HEK293 (cell line): ENCODE measurements around the gene GOLGA6L7.

ENCODE experiments used
- KLF10 ChIP-seq: fragments of 450-650 bp; IDR thresholded peaks from 2 replicates; pipeline ENCODE4 v1.5.1; 2018; ENCODE audit warnings: missing biosample characterization, mild to moderate bottlenecking, missing genetic modification characterization
- TCF7L2 ChIP-seq: IDR thresholded peaks from 2 replicates; pipeline ENCODE4 v1.6.1; 2011; ENCODE audit warnings: low read depth, mild to moderate bottlenecking, inconsistent platforms, low read length, moderate library complexity, borderline replicate concordance
- ZFP41 ChIP-seq: fragments of 450-650 bp; formaldehyde crosslinking; IDR thresholded peaks from 2 replicates; pipeline ENCODE4 v1.5.1; 2016; ENCODE audit warnings: missing biosample characterization, missing genetic modification characterization, borderline replicate concordance
- ZNF174 ChIP-seq: fragments of 450-650 bp; formaldehyde crosslinking; IDR thresholded peaks from 2 replicates; pipeline ENCODE4 v1.5.0; 2017; ENCODE audit warnings: missing biosample characterization, mild to moderate bottlenecking, missing genetic modification characterization
- ZNF184 ChIP-seq: fragments of 450-650 bp; IDR thresholded peaks from 2 replicates; pipeline ENCODE4 v1.5.1; 2018; ENCODE audit warnings: missing biosample characterization, mild to moderate bottlenecking, missing genetic modification characterization
- ZNF335 ChIP-seq: fragments of 450-650 bp; formaldehyde crosslinking; conservative IDR thresholded peaks from 2 replicates; pipeline ENCODE4 v1.5.1; 2016; ENCODE audit warnings: missing biosample characterization, missing genetic modification characterization
- TF ChIP-seq, protein P1 (sequence below): fragments of 450-650 bp; formaldehyde crosslinking; IDR thresholded peaks from 2 replicates; pipeline ENCODE4 v1.5.1; 2016; ENCODE audit warnings: missing biosample characterization, missing genetic modification characterization
- TF ChIP-seq, protein P2 (sequence below): IDR thresholded peaks from 2 replicates; pipeline ENCODE4 v1.6.1; 2011; ENCODE audit warnings: mild to moderate bottlenecking, low read depth, low read length, borderline replicate concordance

DNA sequence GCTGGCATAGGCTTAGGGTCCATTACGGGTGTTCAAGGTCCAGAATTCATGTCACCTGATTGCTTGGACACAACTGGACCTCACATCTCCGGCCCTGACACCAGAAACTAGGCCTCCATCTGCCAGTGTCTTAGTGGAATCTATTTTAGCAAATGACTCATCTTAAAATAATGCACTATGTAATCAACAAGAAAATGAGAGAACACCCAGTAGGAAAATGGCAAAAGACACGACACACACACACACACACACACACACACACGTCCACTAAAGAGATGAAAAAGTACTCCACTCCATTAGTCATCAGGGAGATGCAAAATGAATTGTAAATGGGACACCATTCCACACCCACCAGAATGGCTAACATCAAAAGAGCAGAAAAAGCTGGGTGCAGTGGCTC is 48.5 kb upstream of the GOLGA6L7 start:
- TF ChIP-seq TCF7L2 (no peak), ZNF335 (tag by site-specific recombination) (no peak), ZNF174 (tag by site-specific recombination) (no peak), ZFP41 (tag by site-specific recombination) (no peak), ZNF184 (tag by site-specific recombination) (no peak), KLF10 (tag by site-specific recombination) (no peak)
- TF ChIP-seq, protein P1, sequence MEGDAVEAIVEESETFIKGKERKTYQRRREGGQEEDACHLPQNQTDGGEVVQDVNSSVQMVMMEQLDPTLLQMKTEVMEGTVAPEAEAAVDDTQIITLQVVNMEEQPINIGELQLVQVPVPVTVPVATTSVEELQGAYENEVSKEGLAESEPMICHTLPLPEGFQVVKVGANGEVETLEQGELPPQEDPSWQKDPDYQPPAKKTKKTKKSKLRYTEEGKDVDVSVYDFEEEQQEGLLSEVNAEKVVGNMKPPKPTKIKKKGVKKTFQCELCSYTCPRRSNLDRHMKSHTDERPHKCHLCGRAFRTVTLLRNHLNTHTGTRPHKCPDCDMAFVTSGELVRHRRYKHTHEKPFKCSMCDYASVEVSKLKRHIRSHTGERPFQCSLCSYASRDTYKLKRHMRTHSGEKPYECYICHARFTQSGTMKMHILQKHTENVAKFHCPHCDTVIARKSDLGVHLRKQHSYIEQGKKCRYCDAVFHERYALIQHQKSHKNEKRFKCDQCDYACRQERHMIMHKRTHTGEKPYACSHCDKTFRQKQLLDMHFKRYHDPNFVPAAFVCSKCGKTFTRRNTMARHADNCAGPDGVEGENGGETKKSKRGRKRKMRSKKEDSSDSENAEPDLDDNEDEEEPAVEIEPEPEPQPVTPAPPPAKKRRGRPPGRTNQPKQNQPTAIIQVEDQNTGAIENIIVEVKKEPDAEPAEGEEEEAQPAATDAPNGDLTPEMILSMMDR (tag by site-specific recombination) = no peak
- TF ChIP-seq, protein P2, sequence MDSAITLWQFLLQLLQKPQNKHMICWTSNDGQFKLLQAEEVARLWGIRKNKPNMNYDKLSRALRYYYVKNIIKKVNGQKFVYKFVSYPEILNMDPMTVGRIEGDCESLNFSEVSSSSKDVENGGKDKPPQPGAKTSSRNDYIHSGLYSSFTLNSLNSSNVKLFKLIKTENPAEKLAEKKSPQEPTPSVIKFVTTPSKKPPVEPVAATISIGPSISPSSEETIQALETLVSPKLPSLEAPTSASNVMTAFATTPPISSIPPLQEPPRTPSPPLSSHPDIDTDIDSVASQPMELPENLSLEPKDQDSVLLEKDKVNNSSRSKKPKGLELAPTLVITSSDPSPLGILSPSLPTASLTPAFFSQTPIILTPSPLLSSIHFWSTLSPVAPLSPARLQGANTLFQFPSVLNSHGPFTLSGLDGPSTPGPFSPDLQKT = no peak
